ENCODE results near the gene XKRX. TPM values are rescaled to one million over a fixed set of nuclear protein-coding genes. Genes with fewer than 3 reads are reported as not detected.

XKRX gene
- polyA plus RNA-seq, 1 of the 3 experiments (the other 2 are of a cell fraction): not detected

DNA sequence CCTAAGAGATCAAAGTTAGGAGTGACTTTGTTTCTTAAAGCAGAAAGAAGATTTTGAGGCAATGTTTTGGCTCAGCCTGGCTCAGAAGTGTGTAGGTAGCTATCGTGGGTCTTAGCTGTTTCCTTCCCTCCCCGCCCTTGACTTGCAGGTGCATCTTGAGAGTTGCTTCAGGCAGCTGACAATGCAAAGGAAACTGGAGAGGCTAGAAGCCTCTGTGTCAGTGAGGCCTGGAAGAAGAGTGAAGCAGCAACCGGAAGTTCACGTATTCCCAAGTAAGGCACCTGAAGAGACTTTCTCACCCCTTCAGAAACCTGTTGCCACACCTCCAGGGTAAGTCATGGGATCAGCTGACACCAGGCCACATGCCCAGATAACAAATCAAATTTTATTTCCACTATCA is 10.6 kb upstream of the XKRX start:
- DNase-seq: no peak
- TF ChIP-seq RCOR1 (IDR thresholded peaks at IDR 0.05; ENCODE audit: low read length) (no peak), CHD2 (IDR thresholded peaks at IDR 0.05; ENCODE audit: low read length, partially characterized antibody) (no peak), TCF12 (IDR thresholded peaks at IDR 0.05) (no peak), USF2 (IDR thresholded peaks at IDR 0.05; ENCODE audit: borderline replicate concordance, low read depth, low read length) (no peak), TAF1 (IDR thresholded peaks at IDR 0.05; ENCODE audit: borderline replicate concordance, low read depth, low read length) (no peak), RFX5 (IDR thresholded peaks at IDR 0.05; ENCODE audit: low read length) (no peak), MEF2A (IDR thresholded peaks at IDR 0.05; ENCODE audit: borderline replicate concordance, low read depth) (no peak), EZH2phosphoT487 (IDR thresholded peaks at IDR 0.05; ENCODE audit: borderline replicate concordance, low read depth) (no peak), FOXJ3 (CRISPR knock-in tag; IDR thresholded peaks at IDR 0.05) (no peak), RXRA (IDR thresholded peaks at IDR 0.05; ENCODE audit: borderline replicate concordance, low read depth) (no peak), ELF1 (IDR thresholded peaks at IDR 0.05) (no peak), REST (IDR thresholded peaks at IDR 0.05; ENCODE audit: low read depth, low read length) (no peak), SIN3A (IDR thresholded peaks at IDR 0.05; ENCODE audit: borderline replicate concordance, low read depth, low read length) (no peak), GABPA (IDR thresholded peaks at IDR 0.05; ENCODE audit: low read depth) (no peak), CTCF (IDR thresholded peaks at IDR 0.05) (no peak), USF1 (IDR thresholded peaks at IDR 0.05; ENCODE audit: borderline replicate concordance, low read depth) (no peak), SMC3 (IDR thresholded peaks at IDR 0.05; ENCODE audit: low read depth, low read length) (no peak), JUND (IDR thresholded peaks at IDR 0.05) (no peak), IRF3 (IDR thresholded peaks at IDR 0.05; ENCODE audit: low read depth, low read length) (no peak), TEAD4 (IDR thresholded peaks at IDR 0.05; ENCODE audit: borderline replicate concordance, insufficient read depth) (no peak)
- H3K9ac ChIP-seq: no peak overlapping the region
- no peaks in the 10 kb centered on the region for H3K9me2 ChIP-seq
- 58% methylated on average over 4 of the region's 4 CpGs for WGBS (ENCODE audit: low lambda C conversion rate)
- H3K27me3 ChIP-seq (ENCODE audit: insufficient read depth): no peaks in the 10 kb centered on the region
- H2AFZ ChIP-seq (ENCODE audit: low read depth): no peak overlapping the region
- CTCF ChIA-PET: no interaction called here
- no peaks in the 10 kb centered on the region for H3K9me3 ChIP-seq
- H3K27ac ChIP-seq (ENCODE audit: low read depth in 2 of 2, low read length in 1 of 2): no peak overlapping the region
- no peak overlapping the region for H3K4me2 ChIP-seq
- no peaks in the 10 kb centered on the region for H3K4me1 ChIP-seq (ENCODE audit: control insufficient read depth in 1 of 2, insufficient read depth in 2 of 2, low read depth in 1 of 2, low read length in 1 of 2)
- POLR2A ChIA-PET: no interaction called here
- H3K4me3 ChIP-seq (ENCODE audit: low read depth in 2 of 2, low read length in 1 of 2): no peak overlapping the region
- no peaks in the 10 kb centered on the region for H4K20me1 ChIP-seq (ENCODE audit: insufficient read depth)
- no peaks in the 10 kb centered on the region for H3K79me2 ChIP-seq (ENCODE audit: insufficient read depth)
- no peaks in the 10 kb centered on the region for H3K36me3 ChIP-seq (replicated peaks in 1 of 2; ENCODE audit: control insufficient read depth in 1 of 2, insufficient read depth in 2 of 2, low read length in 1 of 2)
- no peaks in the 10 kb centered on the region for H3F3A ChIP-seq (replicated peaks; ENCODE audit: insufficient read depth)
